ENCODE data around the gene POMGNT2.

Gene POMGNT2

GRCh38 chr3:43062564-43063040 lies 43.3 kb downstream of the POMGNT2 start:
- no peak overlapping the region for H3K27ac ChIP-seq
- no peak for DNase-seq (ENCODE audit: low spot score)
- ChIA-PET POLR2A (ENCODE audit: low non-redundant PET) (no interaction called here), CTCF (no interaction called here)
- TF ChIP-seq CTCF (conservative IDR thresholded peaks at IDR 0.05; ENCODE audit: low read depth): no peak

GRCh38 chr3:43062040-43062563 lies 43.8 kb downstream of the POMGNT2 start:
- DNase-seq (ENCODE audit: low spot score): no peak
- CTCF ChIA-PET: interaction anchor here (0.7 kb wide), 1 partner anchor 11 kb away, joined by 4 read pairs; no protein-coding TSS in a partner anchor
- H3K27ac ChIP-seq: no peak overlapping the region
- no peak for TF ChIP-seq CTCF (conservative IDR thresholded peaks at IDR 0.05; ENCODE audit: low read depth)
- POLR2A ChIA-PET (ENCODE audit: low non-redundant PET): no interaction called here

GRCh38 chr3:43061101-43061895 lies 44.6 kb downstream of the POMGNT2 start:
- ChIA-PET POLR2A (ENCODE audit: low non-redundant PET) (no interaction called here), CTCF (interaction anchor here (0.7 kb wide), 1 partner anchor 12 kb away, joined by 4 read pairs; no protein-coding TSS in a partner anchor)
- no peak overlapping the region for H3K27ac ChIP-seq
- no peak for DNase-seq (ENCODE audit: low spot score)
- TF ChIP-seq CTCF (conservative IDR thresholded peaks at IDR 0.05; ENCODE audit: low read depth): no peak

GRCh38 chr3:43059456-43059855 lies 46.4 kb downstream of the POMGNT2 start:
- no peak for DNase-seq (ENCODE audit: low spot score)
- ChIA-PET CTCF (no interaction called here), POLR2A (ENCODE audit: low non-redundant PET) (no interaction called here)
- no peak for TF ChIP-seq CTCF (conservative IDR thresholded peaks at IDR 0.05; ENCODE audit: low read depth)
- H3K27ac ChIP-seq: no peak overlapping the region

DNA sequence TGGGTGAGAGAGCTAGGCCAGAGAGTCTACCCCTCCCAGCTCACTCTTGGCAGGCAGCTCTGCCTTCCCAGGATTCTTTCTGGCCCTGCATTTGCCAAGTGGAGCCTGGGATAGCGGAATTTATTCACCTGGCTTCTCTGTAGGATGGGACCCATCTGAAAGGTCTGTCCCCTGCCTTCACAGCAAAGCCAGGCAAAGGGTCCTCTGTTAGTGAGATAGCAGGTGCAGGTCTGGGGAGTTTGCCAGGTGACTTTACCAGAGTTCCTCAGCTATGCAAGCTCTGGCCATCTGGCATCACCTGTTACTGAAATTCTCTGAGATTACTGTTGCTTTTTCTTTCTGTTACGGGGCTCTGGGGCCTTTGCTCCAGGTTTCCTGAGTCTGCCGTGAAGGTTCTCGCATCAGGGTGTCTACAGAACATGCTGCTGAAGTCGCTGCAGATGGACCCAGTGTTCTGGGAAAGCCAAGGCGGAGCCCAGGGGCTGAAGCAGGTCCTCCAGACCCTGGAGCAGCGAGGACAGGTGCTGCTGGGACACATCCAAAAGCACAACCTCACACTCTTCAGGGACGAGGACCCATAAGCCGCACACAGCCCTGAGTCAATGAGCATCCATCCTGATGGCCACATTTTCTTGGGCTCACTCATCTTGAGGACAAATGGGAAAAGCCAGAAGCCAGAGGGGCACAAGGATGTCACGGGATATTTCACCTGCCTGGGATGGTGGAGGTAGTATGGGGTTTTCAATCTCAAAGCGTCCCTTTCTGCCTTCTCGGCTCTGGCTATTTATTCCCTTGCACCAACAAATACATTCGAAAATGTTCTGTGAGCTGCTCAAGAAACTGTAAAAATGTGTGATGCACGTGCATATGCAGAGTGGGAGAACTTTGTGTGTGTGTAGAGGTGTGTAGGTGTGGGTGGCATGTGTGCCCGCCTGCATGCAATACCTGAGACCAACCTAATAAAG lies 49.8 kb downstream of the POMGNT2 start:
- no peak for DNase-seq (ENCODE audit: low spot score)
- TF ChIP-seq CTCF (conservative IDR thresholded peaks at IDR 0.05; ENCODE audit: low read depth): no peak
- ChIA-PET POLR2A (ENCODE audit: low non-redundant PET) (no interaction called here), CTCF (no interaction called here)
- H3K27ac ChIP-seq: no peak overlapping the region

- ChIA-PET CTCF (no interaction called here), POLR2A (ENCODE audit: low non-redundant PET) (no interaction called here)
- no peak for DNase-seq (ENCODE audit: low spot score)
- TF ChIP-seq CTCF (conservative IDR thresholded peaks at IDR 0.05; ENCODE audit: low read depth): no peak
- H3K27ac ChIP-seq: no peak overlapping the region
Observed at GRCh38 chr3:43055393-43055792, 50.5 kb downstream of the POMGNT2 start.

Data from RWPE1 (cell line).